ENCODE results near the gene RFLNA.

The RFLNA gene

DNA sequence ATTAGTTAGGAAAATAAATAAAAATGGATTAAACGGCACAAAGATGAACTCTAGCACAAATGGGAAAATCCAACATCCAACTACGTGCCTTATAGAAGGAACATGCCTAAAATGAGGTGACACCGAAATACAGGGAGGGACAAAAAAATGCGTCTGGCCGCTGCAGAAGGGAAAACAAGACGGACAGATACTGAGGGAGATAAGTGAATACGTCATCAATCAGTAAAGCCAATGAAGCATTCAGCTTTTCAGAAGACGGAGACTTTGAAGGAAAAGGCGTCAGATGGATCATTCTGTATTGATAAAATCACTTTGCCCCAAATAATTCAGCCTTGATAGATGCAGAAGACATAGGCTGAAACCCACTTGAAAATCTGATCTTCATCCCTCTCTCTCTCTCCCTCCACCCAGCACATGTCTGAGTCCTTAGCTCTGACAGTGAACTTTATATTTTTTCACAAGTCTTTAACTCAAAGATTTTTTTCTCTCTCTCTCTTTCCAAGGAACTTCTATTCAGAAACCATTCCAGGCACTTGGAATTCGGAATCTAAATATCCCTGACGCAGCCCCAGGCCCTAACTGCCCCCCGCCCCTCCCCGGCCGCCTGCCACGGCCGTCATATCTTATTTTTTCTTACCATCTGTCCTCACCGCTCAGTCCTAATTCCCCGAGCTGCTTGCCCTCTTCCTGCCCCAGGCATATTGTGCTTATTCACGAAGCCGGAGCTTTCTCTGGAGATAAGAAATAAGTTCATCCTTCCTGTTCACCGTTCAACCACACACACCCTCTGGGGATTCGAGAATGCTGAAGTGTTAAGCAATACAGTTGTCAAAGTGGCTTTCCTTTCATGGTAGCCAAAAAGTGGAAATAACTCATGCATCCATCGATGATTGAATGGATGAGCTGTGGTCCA is 35.5 kb upstream of the RFLNA start:
- DNase-seq (ENCODE audit: low spot score), result no peak
- TF ChIP-seq CTCF (IDR thresholded peaks at IDR 0.05), result no peak
- Histone ChIP-seq H3K4me3 (no peak overlapping the region), H3K27ac (no peak overlapping the region)

- no peak overlapping the region for H3K27ac ChIP-seq
- no peak overlapping the region for H3K4me3 ChIP-seq
- TF ChIP-seq CTCF (IDR thresholded peaks at IDR 0.05), result no peak
- DNase-seq (ENCODE audit: low spot score), result no peak
These were observed 33.0 kb upstream of the RFLNA start for GRCh38 chr12:124261885-124262284.

DNA sequence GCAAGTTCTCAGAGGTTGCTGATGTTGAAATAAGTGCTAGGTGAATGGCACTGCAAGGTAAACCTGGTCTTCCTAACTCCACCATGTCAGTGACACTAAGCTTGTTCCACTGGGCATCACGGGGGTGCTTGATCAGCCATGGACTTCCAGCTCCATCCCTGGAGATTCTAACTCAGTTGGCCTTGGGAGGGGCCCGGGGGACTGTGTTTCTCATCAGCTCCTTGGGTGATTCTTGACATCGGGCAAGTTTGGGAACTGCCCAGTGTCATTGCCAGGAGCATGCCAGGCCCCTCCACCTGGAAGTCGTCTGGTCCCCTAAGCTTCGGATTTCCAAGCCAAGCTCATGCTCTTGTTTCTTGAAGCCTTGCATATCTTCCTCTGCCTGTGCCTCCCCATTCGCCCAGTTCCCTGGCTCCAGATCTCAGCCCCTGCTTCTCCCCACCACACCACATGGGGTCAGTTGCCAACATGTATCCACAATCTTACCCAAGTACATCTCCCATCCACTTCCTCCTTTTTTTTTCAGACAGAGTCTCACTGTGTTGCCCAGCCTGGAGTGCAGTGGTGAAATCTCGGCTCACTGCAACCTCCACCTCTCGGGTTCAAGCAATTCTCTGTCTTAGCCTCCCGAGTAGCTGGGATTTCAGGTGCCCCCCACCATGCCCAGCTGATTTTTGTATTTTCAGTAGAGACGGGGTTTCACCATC is 30.7 kb upstream of the RFLNA start:
- Histone ChIP-seq H3K4me3 (no peak overlapping the region), H3K27ac (no peak overlapping the region)
- TF ChIP-seq CTCF (IDR thresholded peaks at IDR 0.05), result no peak
- no peak for DNase-seq (ENCODE audit: low spot score)

GRCh38 chr12:124264879-124265278 is 30.0 kb upstream of the RFLNA start:
- H3K4me3 ChIP-seq, result no peak overlapping the region
- TF ChIP-seq CTCF (IDR thresholded peaks at IDR 0.05), result no peak
- no peak for DNase-seq (ENCODE audit: low spot score)
- no peak overlapping the region for H3K27ac ChIP-seq

DNA sequence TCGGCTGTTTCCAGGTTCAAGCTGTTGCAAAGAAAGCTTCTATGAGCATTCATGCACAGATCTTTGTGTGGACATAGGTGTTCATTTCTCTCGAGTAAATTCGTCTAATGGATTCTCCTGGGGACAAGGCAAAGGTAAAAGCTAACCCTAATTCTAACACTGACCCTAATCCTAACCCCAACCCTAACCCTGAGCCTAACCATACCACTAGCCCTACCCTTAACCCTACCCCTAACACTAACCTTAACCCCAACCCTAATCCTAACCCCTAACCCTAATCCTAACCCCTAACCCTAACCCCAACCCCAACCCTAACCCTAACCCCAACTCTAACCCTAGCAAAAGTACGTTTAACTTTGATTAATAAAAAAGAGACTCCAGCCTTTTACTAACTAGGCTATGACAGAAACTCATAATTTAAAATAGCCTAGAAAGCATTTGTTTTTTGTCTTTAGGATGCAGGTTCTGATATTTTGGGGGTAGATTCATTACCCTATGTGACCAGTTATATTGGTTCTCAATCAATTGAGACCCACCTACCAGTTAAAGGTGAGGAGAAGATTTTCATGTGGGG is 27.6 kb upstream of the RFLNA start:
- H3K4me3 ChIP-seq, result no peak overlapping the region
- no peak overlapping the region for H3K27ac ChIP-seq
- no peak for TF ChIP-seq CTCF (IDR thresholded peaks at IDR 0.05)
- no peak for DNase-seq (ENCODE audit: low spot score)

DNA sequence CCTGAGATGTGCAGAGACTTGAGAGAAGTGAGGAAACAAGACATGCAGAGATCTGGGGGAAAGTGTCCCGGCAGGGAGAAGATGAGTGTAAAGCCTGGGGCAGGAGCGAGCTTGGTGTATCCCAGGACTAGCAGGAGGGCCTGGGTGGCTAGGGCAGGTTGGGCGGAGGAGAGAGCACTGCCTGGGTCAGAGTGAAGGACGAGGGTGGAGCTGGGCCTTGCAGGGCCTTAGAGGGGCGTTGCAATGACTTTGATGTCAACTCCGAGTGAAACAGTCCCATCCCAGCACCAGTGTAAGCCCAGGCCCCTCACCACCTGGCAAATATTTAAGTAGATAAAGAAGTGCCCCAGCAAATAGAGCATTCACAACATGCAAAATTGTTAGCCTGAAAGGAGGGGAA is 24.2 kb upstream of the RFLNA start:
- H3K27ac ChIP-seq, result no peak overlapping the region
- TF ChIP-seq CTCF (IDR thresholded peaks at IDR 0.05), result no peak
- H3K4me3 ChIP-seq, result no peak overlapping the region

More for the DNA sequence above, 24.2 kb upstream of the RFLNA start:
- DNase-seq (ENCODE audit: low spot score), result no peak

All from coronary artery (tissue), 2 donors.